Measurements from ENCODE around the gene TNFAIP8. TPM values are rescaled to one million over a fixed set of nuclear protein-coding genes. Genes with fewer than 3 reads are reported as not detected.

Gene TNFAIP8
- total RNA-seq, 4 donors from 2014 or later: 20.2 to 26.2 (median 22.5) TPM

DNA sequence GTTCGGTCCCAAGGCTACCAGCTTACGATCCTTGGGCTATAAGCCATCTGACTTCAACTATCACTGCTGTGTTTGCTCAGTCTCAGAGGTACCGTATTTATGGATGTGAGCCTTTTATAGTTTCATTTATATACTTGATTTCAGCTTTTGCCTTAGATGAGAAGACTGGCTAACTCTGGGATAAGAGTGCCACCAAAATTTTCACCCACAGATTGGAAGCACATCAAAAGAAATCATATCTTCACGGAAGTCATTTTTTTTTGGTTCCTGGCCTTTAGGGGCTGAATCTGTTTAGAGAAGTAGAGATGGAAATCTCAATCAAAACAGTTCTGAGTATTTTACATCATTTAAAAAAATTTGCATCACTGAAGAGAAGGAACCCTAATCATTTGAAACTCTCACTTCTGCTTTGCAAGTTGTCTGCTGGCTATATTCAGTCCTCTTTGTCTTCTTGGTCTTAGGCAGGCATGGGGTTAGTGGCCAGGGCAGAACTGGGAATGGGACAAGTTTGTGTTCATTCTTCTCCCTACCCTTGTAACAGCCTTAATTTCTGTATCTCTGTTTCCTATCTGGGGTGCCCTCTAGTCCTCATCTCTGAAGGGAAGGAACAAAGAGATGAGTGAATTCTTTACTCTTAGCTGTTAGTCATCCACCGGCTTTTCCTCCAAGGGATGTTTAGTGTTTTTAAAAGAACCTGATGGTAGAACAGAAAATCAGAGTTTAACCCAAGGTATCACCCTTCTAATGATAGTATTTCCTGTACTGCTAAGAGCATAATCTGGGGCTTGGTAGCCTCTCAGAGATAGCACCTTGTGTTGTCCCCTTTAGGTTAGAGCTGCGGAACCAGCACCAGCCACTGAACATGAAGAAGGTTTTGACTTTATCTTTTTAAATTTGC, 14.1 kb upstream of the TNFAIP8 start:
- H3K9me3 ChIP-seq: no peaks in the 10 kb centered on the region
- no peak for DNase-seq (ENCODE audit: extremely low spot score)
- no peak overlapping the region for H3K4me3 ChIP-seq
- peaks cover 12 to 29% (median 21%) of the 10 kb centered on the region in 4 donors for H3K4me1 ChIP-seq
- intact Hi-C loops (cut with DNase I): no loop called here
- no peak overlapping the region for H3K27ac ChIP-seq (replicated peaks in 1 of 4)
- H3K36me3 ChIP-seq: no peaks in the 10 kb centered on the region
- TF ChIP-seq POLR2AphosphoS5 (IDR thresholded peaks at IDR 0.05): no peak
- TF ChIP-seq POLR2A (IDR thresholded peaks at IDR 0.05; ENCODE audit: low read depth): no peak
- no peak for TF ChIP-seq EP300 (IDR thresholded peaks at IDR 0.05)
- TF ChIP-seq, protein P1, sequence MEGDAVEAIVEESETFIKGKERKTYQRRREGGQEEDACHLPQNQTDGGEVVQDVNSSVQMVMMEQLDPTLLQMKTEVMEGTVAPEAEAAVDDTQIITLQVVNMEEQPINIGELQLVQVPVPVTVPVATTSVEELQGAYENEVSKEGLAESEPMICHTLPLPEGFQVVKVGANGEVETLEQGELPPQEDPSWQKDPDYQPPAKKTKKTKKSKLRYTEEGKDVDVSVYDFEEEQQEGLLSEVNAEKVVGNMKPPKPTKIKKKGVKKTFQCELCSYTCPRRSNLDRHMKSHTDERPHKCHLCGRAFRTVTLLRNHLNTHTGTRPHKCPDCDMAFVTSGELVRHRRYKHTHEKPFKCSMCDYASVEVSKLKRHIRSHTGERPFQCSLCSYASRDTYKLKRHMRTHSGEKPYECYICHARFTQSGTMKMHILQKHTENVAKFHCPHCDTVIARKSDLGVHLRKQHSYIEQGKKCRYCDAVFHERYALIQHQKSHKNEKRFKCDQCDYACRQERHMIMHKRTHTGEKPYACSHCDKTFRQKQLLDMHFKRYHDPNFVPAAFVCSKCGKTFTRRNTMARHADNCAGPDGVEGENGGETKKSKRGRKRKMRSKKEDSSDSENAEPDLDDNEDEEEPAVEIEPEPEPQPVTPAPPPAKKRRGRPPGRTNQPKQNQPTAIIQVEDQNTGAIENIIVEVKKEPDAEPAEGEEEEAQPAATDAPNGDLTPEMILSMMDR (IDR thresholded peaks at IDR 0.05): no peak
- no peaks in the 10 kb centered on the region for H3K27me3 ChIP-seq
- 89% methylated on average over 6 of the region's 6 CpGs for WGBS

DNA sequence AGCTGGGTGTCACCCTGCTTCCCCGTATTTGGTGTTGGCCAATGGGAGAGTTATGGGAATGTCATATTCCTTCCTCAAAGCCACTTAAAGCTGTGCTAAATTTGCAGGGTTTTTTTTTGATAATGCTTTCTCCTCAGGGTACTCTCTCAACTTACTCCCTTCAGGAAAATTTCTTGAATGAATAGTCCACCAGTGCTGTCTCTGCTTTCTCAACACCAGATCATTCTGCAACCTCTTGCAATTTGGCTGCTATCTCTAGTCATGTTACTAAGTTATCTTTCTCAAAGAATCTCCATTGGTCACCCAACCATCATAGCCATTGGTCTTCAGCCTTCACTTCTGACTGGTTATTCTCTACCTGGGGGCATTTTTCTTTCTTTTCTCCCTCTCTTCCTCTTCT, 13.4 kb upstream of the TNFAIP8 start:
- WGBS: 80% methylated on average over 1 of the region's 1 CpG
- no peak overlapping the region for H3K27ac ChIP-seq (replicated peaks in 1 of 4)
- H3K4me3 ChIP-seq: no peak overlapping the region
- H3K27me3 ChIP-seq: no peaks in the 10 kb centered on the region
- peaks cover 5 to 23% (median 15%) of the 10 kb centered on the region in 4 donors for H3K4me1 ChIP-seq
- intact Hi-C loops (cut with DNase I): no loop called here
- H3K36me3 ChIP-seq: no peaks in the 10 kb centered on the region
- no peak for TF ChIP-seq EP300 (IDR thresholded peaks at IDR 0.05)
- TF ChIP-seq POLR2AphosphoS5 (IDR thresholded peaks at IDR 0.05): no peak
- TF ChIP-seq, protein P1 (IDR thresholded peaks at IDR 0.05): no peak
- TF ChIP-seq POLR2A (IDR thresholded peaks at IDR 0.05; ENCODE audit: low read depth): no peak
- DNase-seq (ENCODE audit: extremely low spot score): no peak
- H3K9me3 ChIP-seq: no peaks in the 10 kb centered on the region

DNA sequence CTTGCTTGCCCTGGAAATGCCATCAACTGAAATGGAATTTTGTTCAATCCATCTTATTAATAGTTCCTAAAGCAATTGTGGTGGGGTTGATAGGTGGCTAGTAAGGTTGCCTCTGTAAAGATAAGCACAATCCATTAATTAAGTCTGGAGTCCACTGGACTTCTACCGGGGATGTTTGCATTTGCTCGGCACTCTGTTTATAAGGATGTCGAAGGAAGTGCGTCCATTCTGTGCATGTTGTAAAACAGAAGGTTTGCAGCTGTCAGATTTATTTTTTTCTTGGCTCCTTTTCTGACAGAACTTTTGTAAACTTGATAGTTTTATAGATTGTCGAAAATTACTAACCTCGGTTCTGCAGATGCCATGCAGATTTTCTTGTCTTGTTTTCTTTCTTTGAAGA, 12.8 kb upstream of the TNFAIP8 start:
- WGBS: 45% methylated on average over 6 of the region's 6 CpGs
- Histone ChIP-seq H3K9me3 (no peaks in the 10 kb centered on the region), H3K4me3 (no peak overlapping the region), H3K27me3 (no peaks in the 10 kb centered on the region), H3K4me1 (peaks cover 0 to 19% (median 12%) of the 10 kb centered on the region in 4 donors), H3K36me3 (no peaks in the 10 kb centered on the region), H3K27ac (replicated peaks in 1 of 4) (no peak overlapping the region)
- TF ChIP-seq EP300 (IDR thresholded peaks at IDR 0.05): no peak
- TF ChIP-seq, protein P1 (IDR thresholded peaks at IDR 0.05): no peak
- no peak for TF ChIP-seq POLR2AphosphoS5 (IDR thresholded peaks at IDR 0.05)
- no peak for TF ChIP-seq POLR2A (IDR thresholded peaks at IDR 0.05; ENCODE audit: low read depth)
- no peak for DNase-seq (ENCODE audit: extremely low spot score)
- intact Hi-C loops (cut with DNase I): no loop called here

DNA sequence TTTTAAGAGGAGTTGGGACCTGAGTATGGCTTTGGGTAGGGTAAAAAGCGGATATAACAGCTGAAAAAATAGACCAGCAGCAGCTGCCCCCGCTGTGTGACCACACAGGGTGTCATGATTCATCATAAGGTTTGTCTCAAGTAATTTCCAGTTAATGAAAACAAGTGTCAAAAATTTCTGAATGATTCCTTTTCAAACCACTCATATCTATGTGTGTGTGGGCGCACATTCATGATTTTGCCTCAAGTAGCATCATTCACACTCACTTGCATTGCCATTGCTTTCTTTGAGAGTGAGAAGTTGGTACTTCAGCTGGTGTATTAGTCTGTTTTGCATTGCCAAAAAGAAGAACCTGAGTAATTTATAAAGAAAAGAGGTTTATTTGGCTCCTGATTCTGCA, 12.1 kb upstream of the TNFAIP8 start:
- intact Hi-C loops (cut with DNase I): no loop called here
- Histone ChIP-seq H3K4me3 (no peak overlapping the region), H3K4me1 (peaks cover 0 to 19% (median 12%) of the 10 kb centered on the region in 4 donors), H3K27ac (replicated peaks in 1 of 4) (no peak overlapping the region), H3K36me3 (no peaks in the 10 kb centered on the region), H3K27me3 (no peaks in the 10 kb centered on the region), H3K9me3 (no peaks in the 10 kb centered on the region)
- 87% methylated on average over 3 of the region's 3 CpGs for WGBS
- no peak for DNase-seq (ENCODE audit: extremely low spot score)
- TF ChIP-seq POLR2A (IDR thresholded peaks at IDR 0.05; ENCODE audit: low read depth) (no peak), EP300 (IDR thresholded peaks at IDR 0.05) (no peak), POLR2AphosphoS5 (IDR thresholded peaks at IDR 0.05) (no peak)
- TF ChIP-seq, protein P1 (IDR thresholded peaks at IDR 0.05): no peak

All from esophagus muscularis mucosa (tissue), 4 donors.